Spinal cord (tissue), 10 donors: Measurements from ENCODE around the gene PARVB. TPM values are rescaled to one million over a fixed set of nuclear protein-coding genes. Genes with fewer than 3 reads are reported as not detected.

Experiments
- DNase-seq, 6 donors: peaks; one replicate each; pipeline versions ENCODE4 v3.0.0 to v3.0.0-alpha.2; 2013 to 2015; ENCODE audit warnings: low spot score in 6 of 6, low read depth in 4 of 6
- H3K27ac ChIP-seq: one replicate; pipeline ENCODE4 v1.5.1; 2013; ENCODE audit warnings: low read depth, low read length, control low read depth
- H3K27me3 ChIP-seq: one replicate; pipeline ENCODE4 v1.6.1; 2013; ENCODE audit warnings: low read length; ENCODE audit not compliant: control insufficient read depth, insufficient read depth
- H3K36me3 ChIP-seq: one replicate; pipeline ENCODE4 v1.6.1; 2013; ENCODE audit warnings: low read length; ENCODE audit not compliant: control insufficient read depth, insufficient read depth
- H3K4me1 ChIP-seq: one replicate; pipeline ENCODE4 v1.6.1; 2013; ENCODE audit warnings: low read length; ENCODE audit not compliant: control insufficient read depth, insufficient read depth
- H3K4me3 ChIP-seq: one replicate; pipeline ENCODE4 v1.5.1; 2013; ENCODE audit warnings: low read depth, low read length, control low read depth
- H3K9me3 ChIP-seq: one replicate; pipeline ENCODE4 v1.6.1; 2013; ENCODE audit warnings: low read length; ENCODE audit not compliant: control insufficient read depth, insufficient read depth
- WGBS: methylation state at CpG from one replicate; pipeline ENCODE4 v1.1.5; 2013; ENCODE audit warnings: missing lambda C conversion rate; ENCODE audit not compliant: insufficient coverage; 5-methylcytosine and 5-hydroxymethylcytosine counted together
- polyA plus RNA-seq, 2 donors: library from polyadenylated mRNA; unstranded; fragments of 120-200 nt; gene quantifications; one replicate each; pipeline ENCODE4 v1.2.1, GENCODE V29; 2013; ENCODE audit not compliant: insufficient read length in 2 of 2
- total RNA-seq, 2 donors: library from RNA; depleted of rRNA in 1 of 2; stranded (reverse); fragments of 120-200 nt in 1 of 2; fragments of >200 nt in 1 of 2; gene quantifications; one replicate each; pipeline versions ENCODE4 v1.2.3 to v1.2.4, GENCODE V29; 2013 to 2014
- donor health status: healthy.

The PARVB gene
- total and polyA plus RNA-seq, 4 donors: 9.7 to 26.0 (median 18.9) TPM

GRCh38 chr22:43988116-43988820 is 35.8 kb upstream of the PARVB start:
- 60% methylated on average over 7 of the region's 8 CpGs for WGBS
- peaks cover 65% of the 10 kb centered on the region for H3K36me3 ChIP-seq
- no peak overlapping the region for H3K27ac ChIP-seq
- H3K4me3 ChIP-seq: no peak overlapping the region
- H3K9me3 ChIP-seq: no peaks in the 10 kb centered on the region
- DNase-seq: no peak
- H3K27me3 ChIP-seq: no peaks in the 10 kb centered on the region
- H3K4me1 ChIP-seq: peaks cover 10% of the 10 kb centered on the region

DNA sequence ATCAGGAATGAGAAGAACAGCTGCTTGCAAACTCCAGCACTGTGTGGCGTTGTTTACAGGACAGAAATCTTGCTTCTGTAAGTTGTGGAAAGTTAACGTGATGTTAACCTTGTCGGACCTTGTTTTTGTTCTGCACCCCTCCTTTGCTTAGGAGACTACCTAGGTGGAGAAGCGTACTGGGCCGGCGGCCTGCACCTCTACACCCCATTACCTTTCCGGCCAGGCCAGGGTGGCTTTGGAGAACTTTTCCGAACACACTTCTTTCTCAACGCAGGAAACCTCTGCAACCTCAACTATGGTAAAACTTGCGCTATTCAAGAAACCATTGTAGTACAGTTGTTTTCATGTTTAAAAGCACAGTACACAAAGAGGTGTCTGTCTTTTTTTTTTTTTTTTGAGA is 35.1 kb upstream of the PARVB start:
- Histone ChIP-seq H3K9me3 (no peaks in the 10 kb centered on the region), H3K27ac (no peak overlapping the region), H3K4me3 (no peak overlapping the region), H3K27me3 (no peaks in the 10 kb centered on the region), H3K4me1 (peaks cover 12% of the 10 kb centered on the region), H3K36me3 (peaks cover 62% of the 10 kb centered on the region)
- no peak for DNase-seq
- 95% methylated on average over 3 of the region's 10 CpGs for WGBS

GRCh38 chr22:43990044-43990443 is 34.1 kb upstream of the PARVB start:
- WGBS: 65% methylated on average over 7 of the region's 13 CpGs
- Histone ChIP-seq H3K4me3 (no peak overlapping the region), H3K27ac (no peak overlapping the region), H3K36me3 (peaks cover 61% of the 10 kb centered on the region), H3K4me1 (peaks cover 19% of the 10 kb centered on the region), H3K9me3 (no peaks in the 10 kb centered on the region), H3K27me3 (no peaks in the 10 kb centered on the region)
- no peak for DNase-seq

- Histone ChIP-seq H3K4me3 (no peak overlapping the region), H3K27ac (no peak overlapping the region), H3K9me3 (no peaks in the 10 kb centered on the region), H3K4me1 (peaks cover 29% of the 10 kb centered on the region), H3K27me3 (no peaks in the 10 kb centered on the region), H3K36me3 (peaks cover 65% of the 10 kb centered on the region)
- 100% methylated on average over 3 of the region's 11 CpGs for WGBS
- DNase-seq: no peak
These were observed 32.6 kb upstream of the PARVB start for GRCh38 chr22:43991316-43992020.

- WGBS: 61% methylated on average over 12 of the region's 16 CpGs
- peaks cover 70% of the 10 kb centered on the region for H3K36me3 ChIP-seq
These were observed 31.7 kb upstream of the PARVB start for GRCh38 chr22:43992331-43992821.

GRCh38 chr22:43993072-43993760 is 30.9 kb upstream of the PARVB start:
- H3K36me3 ChIP-seq: peaks cover 77% of the 10 kb centered on the region
- no peak overlapping the region for H3K4me3 ChIP-seq
- H3K4me1 ChIP-seq: peaks cover 30% of the 10 kb centered on the region
- H3K9me3 ChIP-seq: no peaks in the 10 kb centered on the region
- peak; percentile 44 to 92 (median 58) for DNase-seq
- WGBS: 27% methylated on average over 15 of the region's 20 CpGs
- no peaks in the 10 kb centered on the region for H3K27me3 ChIP-seq
- no peak overlapping the region for H3K27ac ChIP-seq

More at GRCh38 chr22:43992331-43992821, 31.7 kb upstream of the PARVB start:
- no peaks in the 10 kb centered on the region for H3K9me3 ChIP-seq
- H3K27ac ChIP-seq: no peak overlapping the region
- no peak for DNase-seq
- peaks cover 30% of the 10 kb centered on the region for H3K4me1 ChIP-seq
- H3K4me3 ChIP-seq: no peak overlapping the region
- H3K27me3 ChIP-seq: no peaks in the 10 kb centered on the region

DNA sequence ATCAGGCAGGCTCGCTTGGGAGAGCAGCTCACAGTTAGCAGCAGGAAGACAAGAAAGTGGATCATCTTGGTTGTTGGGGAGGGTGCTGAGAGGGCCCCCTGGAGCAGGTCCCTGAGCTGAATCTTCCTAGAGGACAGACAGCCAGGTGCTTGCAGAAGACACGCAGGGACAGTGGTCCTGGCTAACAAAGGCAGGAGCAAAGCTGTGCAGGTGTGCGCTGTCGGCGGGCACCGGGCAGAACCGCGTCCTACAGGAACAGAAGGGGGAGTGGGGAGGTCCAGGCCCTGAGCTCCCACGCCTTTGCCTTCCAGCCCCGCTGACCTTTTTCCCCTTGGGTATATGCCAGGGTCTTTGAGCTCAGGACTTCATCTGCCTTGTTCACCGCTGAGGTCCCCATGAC is 30.1 kb upstream of the PARVB start:
- DNase-seq: no peak
- Histone ChIP-seq H3K4me3 (no peak overlapping the region), H3K27ac (no peak overlapping the region), H3K9me3 (no peaks in the 10 kb centered on the region), H3K36me3 (peaks cover 81% of the 10 kb centered on the region), H3K27me3 (no peaks in the 10 kb centered on the region), H3K4me1 (peaks cover 30% of the 10 kb centered on the region)
- WGBS: 93% methylated on average over 11 of the region's 11 CpGs

DNA sequence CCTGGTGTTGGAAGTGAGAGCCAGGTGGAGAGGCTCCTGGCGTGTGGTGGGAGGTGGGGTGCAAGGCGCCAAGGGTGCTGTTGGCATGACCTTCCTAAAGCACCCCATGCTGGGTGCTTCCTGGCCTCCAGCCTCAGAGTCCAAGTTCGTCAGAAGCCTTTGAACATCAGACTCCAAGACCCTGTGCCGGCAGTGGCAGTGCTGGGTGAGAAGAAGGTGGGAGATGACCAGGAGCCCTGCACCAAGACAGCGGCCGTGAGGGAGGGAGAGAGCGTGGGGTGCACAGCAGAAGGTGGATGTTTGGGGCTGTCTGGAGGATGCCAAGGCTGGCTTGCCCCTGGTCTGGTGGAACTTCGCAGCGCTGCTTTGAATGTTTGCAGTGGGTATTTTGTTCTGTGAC is 29.7 kb upstream of the PARVB start:
- no peaks in the 10 kb centered on the region for H3K27me3 ChIP-seq
- no peak overlapping the region for H3K4me3 ChIP-seq
- DNase-seq: no peak
- no peak overlapping the region for H3K27ac ChIP-seq
- no peaks in the 10 kb centered on the region for H3K9me3 ChIP-seq
- WGBS: 81% methylated on average over 8 of the region's 9 CpGs
- peaks cover 30% of the 10 kb centered on the region for H3K4me1 ChIP-seq
- H3K36me3 ChIP-seq: peaks cover 80% of the 10 kb centered on the region

DNA sequence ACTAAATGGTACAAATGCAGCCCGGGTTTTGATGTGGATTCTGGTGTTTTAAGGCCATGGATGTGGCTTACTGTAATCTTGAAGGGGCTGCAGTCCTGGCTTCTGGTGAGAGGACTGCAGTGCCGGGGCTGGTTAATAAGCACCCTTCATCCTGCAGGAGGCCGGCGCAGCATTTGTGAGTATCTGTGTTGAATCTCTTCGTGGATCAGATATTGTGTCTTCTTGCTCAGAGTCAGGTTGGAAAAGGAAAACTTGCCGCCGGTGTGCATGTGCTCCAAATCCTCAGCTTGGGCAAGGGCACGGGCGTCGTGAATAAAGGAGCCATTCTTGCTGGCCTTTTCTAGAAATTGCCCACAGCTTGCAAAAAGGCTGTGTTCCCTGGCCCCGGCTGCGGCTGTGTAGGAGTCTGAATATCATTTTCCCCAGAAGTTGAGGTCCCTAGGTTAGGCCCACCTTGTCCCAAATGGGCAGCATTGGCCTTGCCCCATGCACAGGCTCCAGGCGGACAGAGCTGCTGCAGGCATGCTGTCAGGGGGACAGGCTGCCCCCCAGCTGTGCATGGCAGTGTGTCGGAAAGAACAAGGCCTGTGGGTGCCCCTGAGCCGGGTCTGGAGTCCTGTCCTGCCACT is 28.9 kb upstream of the PARVB start:
- WGBS: 90% methylated on average over 15 of the region's 15 CpGs
- H3K27ac ChIP-seq: no peak overlapping the region
- H3K4me1 ChIP-seq: peaks cover 30% of the 10 kb centered on the region
- no peaks in the 10 kb centered on the region for H3K27me3 ChIP-seq
- H3K9me3 ChIP-seq: no peaks in the 10 kb centered on the region
- no peak for DNase-seq
- H3K36me3 ChIP-seq: peaks cover 77% of the 10 kb centered on the region
- H3K4me3 ChIP-seq: no peak overlapping the region
